PC-3 (cell line): ENCODE data around the gene ANKRD22. TPM values are rescaled to one million over a fixed set of nuclear protein-coding genes. Genes with fewer than 3 reads are reported as not detected.
"Not testable (repeated sequence)": the region's sequence is repeated elsewhere in the genome, so short reads cannot be mapped to it uniquely, and the experiment has no call there.

Source experiments
- ATAC-seq: fragments of 200-7000 bp; cut with Tn5 transposase; 2 replicates; pipeline ENCODE4 v1.9.1; 2020; ENCODE audit warnings: mild to moderate bottlenecking, moderate library complexity
- BruUV-seq: library from RNA; stranded (reverse); fragments of 400-500 nt; replicated peaks from 2 replicates; lab custom pipeline; 2021; lab: Mats Ljungman, UMichigan
- CTCF ChIA-PET: fragments of 300-600 bp; sonication (Branson Sonifier 250); formaldehyde crosslinking; loops from one replicate; lab custom pipeline; 2022; ENCODE audit warnings: antibody characterized with exemption; lab: Charles Lee
- POLR2A ChIA-PET: fragments of 300-600 bp; sonication (Branson Sonifier 250); formaldehyde crosslinking; loops from one replicate; lab custom pipeline; 2022; ENCODE audit warnings: antibody characterized with exemption; ENCODE audit not compliant: unreplicated experiment; lab: Charles Lee
- DNase-seq: peaks from one replicate; pipeline ENCODE4 v3.0.0-alpha.2; 2015
- H2AFZ ChIP-seq: fragments of 300-600 bp; sonication (generic); 2 replicates; pipeline ENCODE4 v1.6.0; 2016; ENCODE audit warnings: antibody characterized with exemption, low read length
- H3F3A ChIP-seq: fragments of 300-600 bp; sonication (generic); one replicate; pipeline ENCODE4 v1.6.0; 2017; ENCODE audit warnings: antibody characterized with exemption, low read length, control low read depth, mild to moderate bottlenecking; ENCODE audit not compliant: unreplicated experiment
- H3K27ac ChIP-seq: fragments of 300-600 bp; sonication (generic); 2 replicates; pipeline ENCODE4 v1.5.1; 2016; ENCODE audit warnings: mild to moderate bottlenecking, low read length
- H3K27me3 ChIP-seq: fragments of 300-600 bp; sonication (generic); 2 replicates; pipeline ENCODE4 v1.6.1; 2016; ENCODE audit warnings: low read length, mixed read lengths
- H3K36me3 ChIP-seq: fragments of 300-600 bp; sonication (generic); 2 replicates; pipeline ENCODE4 v1.6.1; 2016; ENCODE audit warnings: low read depth, mixed run types, low read length, mixed read lengths
- H3K4me1 ChIP-seq: fragments of 300-600 bp; sonication (generic); 2 replicates; pipeline ENCODE4 v1.5.1; 2016; ENCODE audit warnings: low read length; ENCODE audit not compliant: insufficient read depth
- H3K4me2 ChIP-seq: fragments of 300-600 bp; sonication (generic); 2 replicates; pipeline ENCODE4 v1.6.0; 2016; ENCODE audit warnings: low read length
- H3K4me3 ChIP-seq: fragments of 300-600 bp; sonication (generic); 2 replicates; pipeline ENCODE4 v1.5.1; 2016; ENCODE audit warnings: mild to moderate bottlenecking, low read length, mixed read lengths
- H3K79me2 ChIP-seq: fragments of 300-600 bp; sonication (generic); 2 replicates; pipeline ENCODE4 v1.6.1; 2017; ENCODE audit warnings: low read length, mixed read lengths
- H3K9ac ChIP-seq: fragments of 300-600 bp; sonication (generic); 2 replicates; pipeline ENCODE4 v1.6.0; 2016; ENCODE audit warnings: mild to moderate bottlenecking, low read length
- H3K9me2 ChIP-seq: fragments of 300-600 bp; sonication (generic); replicated peaks from 2 replicates; pipeline ENCODE4 v1.6.1; 2016; ENCODE audit warnings: mixed run types, low read length, mixed read lengths
- H3K9me3 ChIP-seq: fragments of 300-600 bp; sonication (generic); 2 replicates; pipeline ENCODE4 v1.6.1; 2016; ENCODE audit warnings: low read length, mixed read lengths
- H4K20me1 ChIP-seq: fragments of 300-600 bp; sonication (generic); 2 replicates; pipeline ENCODE4 v1.6.1; 2016; ENCODE audit warnings: low read length, mixed read lengths
- CTCF ChIP-seq: fragments of 300-600 bp; sonication (generic); conservative IDR thresholded peaks from 2 replicates; pipeline ENCODE4 v1.5.1; 2017; ENCODE audit warnings: antibody characterized with exemption, low read depth, mild to moderate bottlenecking, low read length
- EZH2 ChIP-seq: fragments of 300-600 bp; sonication (generic); IDR thresholded peaks from one replicate; pipeline ENCODE4 v1.6.1; 2017; ENCODE audit warnings: antibody characterized with exemption, mild to moderate bottlenecking, low read length; ENCODE audit not compliant: unreplicated experiment
- EZH2phosphoT487 ChIP-seq: fragments of 300-600 bp; sonication (generic); IDR thresholded peaks from 2 replicates; pipeline ENCODE4 v1.6.1; 2018; ENCODE audit warnings: mild to moderate bottlenecking, antibody characterized with exemption, low read length, borderline replicate concordance
- intact Hi-C: fragments of 100-400 bp; cut with micrococcal nuclease; formaldehyde crosslinking; loops from 2 replicates; pipeline ENCODE4 v1.9.0; 2023
- total RNA-seq: library from RNA; depleted of rRNA; stranded (reverse); fragments of >200 nt; gene quantifications from 2 replicates; pipeline ENCODE4 v1.2.3, GENCODE V29; 2014

Gene ANKRD22
- total RNA-seq, 1 experiment from 2014 or later = 5.0 TPM

- CTCF ChIA-PET = no interaction called here
Measured at GRCh38 chr10:88883448-88883809, 31.8 kb upstream of the ANKRD22 start.

DNA sequence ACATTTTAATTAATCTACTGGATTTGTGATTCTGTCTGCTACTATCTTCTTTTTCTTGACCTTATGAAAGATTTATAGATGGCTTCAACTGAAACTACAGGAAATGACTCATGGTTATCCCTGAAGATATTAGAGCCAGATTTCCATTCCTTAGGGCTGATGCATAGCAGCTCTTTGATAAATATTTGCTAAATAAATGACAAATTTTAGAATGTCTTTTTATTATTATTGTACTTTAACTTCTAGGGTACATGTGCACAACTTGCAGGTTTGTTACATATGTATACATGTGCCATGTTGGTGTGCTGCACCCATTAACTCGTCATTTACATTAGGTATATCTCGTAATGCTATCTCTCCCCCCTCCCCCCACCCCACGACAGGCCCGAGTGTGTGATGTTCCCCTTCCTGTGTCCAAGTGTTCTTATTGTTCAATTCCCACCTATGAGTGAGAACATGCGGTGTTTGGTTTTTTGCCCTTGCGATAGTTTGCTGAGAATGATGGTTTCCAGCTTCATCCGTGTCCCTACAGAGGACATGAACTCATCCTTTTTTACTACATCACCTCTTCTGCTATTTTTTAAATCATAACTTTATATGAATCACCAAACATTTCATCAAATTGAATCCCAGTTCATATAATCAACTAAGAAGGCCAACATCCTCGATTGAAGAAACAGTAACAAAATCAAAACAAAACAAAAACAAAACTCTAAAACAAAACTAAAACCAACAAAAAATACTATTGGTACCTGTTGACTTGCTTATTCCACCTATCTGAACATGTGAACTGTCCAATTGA lies 31.2 kb upstream of the ANKRD22 start:
- H3K9me2 ChIP-seq, H3K9me3 ChIP-seq, BruUV-seq, CTCF ChIA-PET, H3F3A ChIP-seq, H3K27me3 ChIP-seq, POLR2A ChIA-PET, H4K20me1 ChIP-seq, H3K36me3 ChIP-seq: not testable (repeated sequence)
- peaks cover 62% of the 10 kb centered on the region for H3K79me2 ChIP-seq
- H3K4me3 ChIP-seq = peak overlapping the region; percentile 87
- H2AFZ ChIP-seq = 0 out of 2 replicates have a peak overlapping the region, but pooled peaks have one; percentile 21
- DNase-seq = peak; percentile 76
- ATAC-seq = peak; percentile 18
- peaks cover 37% of the 10 kb centered on the region for H3K4me1 ChIP-seq
- intact Hi-C loops = loop anchor here (1.0 to 5.0 kb wide), 3 partner anchors 46 to 109 kb away; partner anchors contain the start of gene FAS
- peak overlapping the region; percentile 62; the same call in 1 of the 2 replicates for H3K9ac ChIP-seq
- peak overlapping the region; percentile 95 for H3K4me2 ChIP-seq
- H3K27ac ChIP-seq = peak overlapping the region; percentile 71

More at GRCh38 chr10:88883448-88883809, 31.8 kb upstream of the ANKRD22 start:
- no peak overlapping the region for H3K9ac ChIP-seq
- no peaks in the 10 kb centered on the region for H3K9me2 ChIP-seq
- peak overlapping the region; percentile 95 for H3K4me2 ChIP-seq
- no TSS peak for BruUV-seq
- H3F3A ChIP-seq = peaks cover 3% of the 10 kb centered on the region
- peak overlapping the region; percentile 87; the same call in 1 of the 2 replicates for H3K4me3 ChIP-seq
- peak overlapping the region; percentile 56 for H3K27ac ChIP-seq
- no peak for ATAC-seq
- H2AFZ ChIP-seq = 0 out of 2 replicates have a peak overlapping the region, but pooled peaks have one; percentile 21
- H3K4me1 ChIP-seq = peaks cover 37% of the 10 kb centered on the region
- POLR2A ChIA-PET = no interaction called here
- no peaks in the 10 kb centered on the region for H4K20me1 ChIP-seq
- peaks cover 65% of the 10 kb centered on the region for H3K79me2 ChIP-seq
- intact Hi-C loops = loop anchor here (5.0 kb wide), 2 partner anchors 46 to 109 kb away; partner anchors contain the start of gene FAS
- DNase-seq = no peak
- no peaks in the 10 kb centered on the region for H3K36me3 ChIP-seq
- H3K27me3 ChIP-seq = no peaks in the 10 kb centered on the region
- no peak for TF ChIP-seq EZH2phosphoT487
- no peak for TF ChIP-seq CTCF
- no peak for TF ChIP-seq EZH2
- H3K9me3 ChIP-seq = no peaks in the 10 kb centered on the region

DNA sequence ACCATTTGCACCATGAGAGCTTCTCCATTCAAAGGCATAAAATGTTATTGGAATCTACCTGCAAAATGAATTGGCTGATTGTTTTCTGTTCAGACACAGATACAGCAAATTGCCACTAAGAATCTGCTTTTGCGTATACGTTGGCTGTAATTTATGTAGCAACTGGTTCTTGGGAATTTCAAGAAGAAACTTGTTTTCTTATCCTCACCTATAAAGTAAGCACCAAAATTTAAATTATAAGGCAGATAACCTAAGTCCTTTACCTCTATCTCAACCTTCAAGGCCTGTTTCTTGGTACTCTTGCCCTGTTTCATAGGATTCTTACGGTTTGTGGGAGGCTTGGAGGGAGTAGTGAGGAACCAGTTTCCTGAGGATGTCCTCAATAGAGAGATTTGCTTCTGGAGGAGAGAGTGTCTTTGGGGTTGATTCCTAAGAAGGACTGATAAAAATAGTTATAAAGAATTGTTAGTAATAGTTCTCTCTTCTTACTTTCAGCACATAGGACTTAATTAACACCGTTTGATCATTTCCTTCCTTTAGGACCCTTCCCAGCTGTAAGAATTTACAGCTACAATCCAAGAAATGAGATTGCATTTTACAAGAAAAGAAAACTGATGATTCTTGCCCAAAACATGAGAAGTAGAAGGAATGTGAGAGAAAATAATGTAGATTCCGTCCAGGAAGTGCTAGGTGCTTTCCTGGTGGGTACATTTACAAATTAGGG lies 30.4 kb upstream of the ANKRD22 start:
- ChIA-PET POLR2A (interaction anchor here (0.7 kb wide), 1 partner anchor 108 kb away, joined by 6 read pairs; no protein-coding TSS in a partner anchor), CTCF (no interaction called here)
- TF ChIP-seq EZH2 (no peak), CTCF (no peak), EZH2phosphoT487 (no peak)
- peaks cover 37% of the 10 kb centered on the region for H3K4me1 ChIP-seq
- peak overlapping the region; percentile 87 for H3K4me3 ChIP-seq
- ATAC-seq = no peak
- H3F3A ChIP-seq = peaks cover 3% of the 10 kb centered on the region
- H3K79me2 ChIP-seq = peaks cover 57% of the 10 kb centered on the region
- H3K9ac ChIP-seq = peak overlapping the region; percentile 62
- peak overlapping the region; percentile 71 for H3K27ac ChIP-seq
- no peaks in the 10 kb centered on the region for H3K9me2 ChIP-seq
- no peak overlapping the region for H2AFZ ChIP-seq
- no peaks in the 10 kb centered on the region for H3K36me3 ChIP-seq
- no peak for DNase-seq
- no peaks in the 10 kb centered on the region for H3K27me3 ChIP-seq
- H3K4me2 ChIP-seq = peak overlapping the region; percentile 95
- no peaks in the 10 kb centered on the region for H3K9me3 ChIP-seq
- TSS peak; percentile 72 for BruUV-seq
- intact Hi-C loops = loop anchor here (1.0 to 5.0 kb wide), 3 partner anchors 45 to 110 kb away; partner anchors contain the start of gene FAS
- H4K20me1 ChIP-seq = no peaks in the 10 kb centered on the region
